ENCODE results near the gene KRTAP3-3.

KRTAP3-3 gene

DNA sequence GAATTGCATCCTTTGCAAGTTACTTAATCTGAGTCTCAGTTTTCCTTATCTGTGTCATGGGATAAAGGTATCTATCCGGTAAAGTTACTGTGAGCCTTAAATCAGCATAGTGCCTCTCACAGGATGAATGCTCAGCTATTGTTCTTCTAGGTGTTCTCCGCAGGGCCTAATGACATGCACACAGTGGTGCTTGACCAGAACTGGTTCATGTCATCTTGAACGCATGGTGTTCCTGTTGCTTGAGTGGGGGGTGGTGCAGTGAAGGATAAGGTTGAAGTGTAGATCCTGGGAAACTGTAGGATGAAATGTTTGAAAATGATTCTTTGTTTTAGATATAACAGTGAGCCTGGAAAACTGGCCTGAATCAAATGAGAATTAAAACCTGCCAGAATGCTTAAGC is 13.8 kb downstream of the KRTAP3-3 start:
- Histone ChIP-seq H3K36me3 (ENCODE audit: insufficient read depth, low read length) (no peaks in the 10 kb centered on the region), H3K4me2 (ENCODE audit: low read depth, low read length, poor library complexity, severe bottlenecking) (no peak overlapping the region), H3K4me3 (ENCODE audit: low read length, poor library complexity, severe bottlenecking) (no peak overlapping the region), H3K27me3 (ENCODE audit: insufficient read depth, low read length, poor library complexity, severe bottlenecking) (peaks cover 19% of the 10 kb centered on the region), H4K20me1 (ENCODE audit: insufficient read depth, low read length, poor library complexity, severe bottlenecking) (no peaks in the 10 kb centered on the region), H3K9ac (ENCODE audit: low read depth, low read length, poor library complexity, severe bottlenecking) (no peak overlapping the region), H3K9me3 (ENCODE audit: insufficient read depth, low read depth, low read length) (no peaks in the 10 kb centered on the region), H3K79me2 (ENCODE audit: insufficient read depth, low read length) (no peaks in the 10 kb centered on the region), H3K4me1 (ENCODE audit: insufficient read depth, low read length, poor library complexity, severe bottlenecking) (no peaks in the 10 kb centered on the region), H3K9me2 (replicated peaks; ENCODE audit: low read depth, low read length) (no peaks in the 10 kb centered on the region), H3F3A (ENCODE audit: low read depth) (no peaks in the 10 kb centered on the region), H2AFZ (ENCODE audit: low read length) (no peak overlapping the region)
- TF ChIP-seq, protein P1, sequence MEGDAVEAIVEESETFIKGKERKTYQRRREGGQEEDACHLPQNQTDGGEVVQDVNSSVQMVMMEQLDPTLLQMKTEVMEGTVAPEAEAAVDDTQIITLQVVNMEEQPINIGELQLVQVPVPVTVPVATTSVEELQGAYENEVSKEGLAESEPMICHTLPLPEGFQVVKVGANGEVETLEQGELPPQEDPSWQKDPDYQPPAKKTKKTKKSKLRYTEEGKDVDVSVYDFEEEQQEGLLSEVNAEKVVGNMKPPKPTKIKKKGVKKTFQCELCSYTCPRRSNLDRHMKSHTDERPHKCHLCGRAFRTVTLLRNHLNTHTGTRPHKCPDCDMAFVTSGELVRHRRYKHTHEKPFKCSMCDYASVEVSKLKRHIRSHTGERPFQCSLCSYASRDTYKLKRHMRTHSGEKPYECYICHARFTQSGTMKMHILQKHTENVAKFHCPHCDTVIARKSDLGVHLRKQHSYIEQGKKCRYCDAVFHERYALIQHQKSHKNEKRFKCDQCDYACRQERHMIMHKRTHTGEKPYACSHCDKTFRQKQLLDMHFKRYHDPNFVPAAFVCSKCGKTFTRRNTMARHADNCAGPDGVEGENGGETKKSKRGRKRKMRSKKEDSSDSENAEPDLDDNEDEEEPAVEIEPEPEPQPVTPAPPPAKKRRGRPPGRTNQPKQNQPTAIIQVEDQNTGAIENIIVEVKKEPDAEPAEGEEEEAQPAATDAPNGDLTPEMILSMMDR (conservative IDR thresholded peaks at IDR 0.05; ENCODE audit: low read length) = no peak
- no peak for TF ChIP-seq EZH2phosphoT487 (IDR thresholded peaks at IDR 0.05; ENCODE audit: borderline replicate concordance)

DNA sequence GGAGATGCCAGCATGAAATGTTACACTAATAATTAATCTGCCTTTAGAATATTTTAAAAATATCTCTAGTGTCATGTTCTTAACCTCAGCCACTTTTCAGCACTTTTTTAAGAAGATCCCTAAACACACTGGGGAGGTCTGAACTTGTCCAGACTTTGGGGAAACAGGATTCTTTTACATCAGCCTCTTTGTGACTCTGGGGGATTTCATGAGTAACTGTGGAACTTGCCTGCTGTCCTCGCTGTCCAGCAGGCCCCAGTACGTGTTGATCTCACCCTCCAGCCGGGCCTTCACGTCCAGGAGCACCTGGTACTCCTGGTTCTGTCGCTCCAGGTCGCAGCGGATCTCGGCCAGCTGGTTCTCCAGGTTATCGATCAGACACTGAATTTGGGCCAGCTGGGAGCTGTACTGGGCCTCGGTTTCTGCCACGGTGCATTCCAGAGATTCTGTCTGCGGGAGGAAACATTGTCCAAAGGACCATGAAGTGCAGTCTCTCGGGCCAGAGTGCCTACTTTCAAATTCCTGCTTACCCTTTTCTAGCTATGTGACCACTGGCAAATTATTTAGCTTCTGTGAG is 15.3 kb downstream of the KRTAP3-3 start:
- no peak for TF ChIP-seq EZH2phosphoT487 (IDR thresholded peaks at IDR 0.05; ENCODE audit: borderline replicate concordance)
- TF ChIP-seq, protein P1 (conservative IDR thresholded peaks at IDR 0.05; ENCODE audit: low read length) = no peak

DNA sequence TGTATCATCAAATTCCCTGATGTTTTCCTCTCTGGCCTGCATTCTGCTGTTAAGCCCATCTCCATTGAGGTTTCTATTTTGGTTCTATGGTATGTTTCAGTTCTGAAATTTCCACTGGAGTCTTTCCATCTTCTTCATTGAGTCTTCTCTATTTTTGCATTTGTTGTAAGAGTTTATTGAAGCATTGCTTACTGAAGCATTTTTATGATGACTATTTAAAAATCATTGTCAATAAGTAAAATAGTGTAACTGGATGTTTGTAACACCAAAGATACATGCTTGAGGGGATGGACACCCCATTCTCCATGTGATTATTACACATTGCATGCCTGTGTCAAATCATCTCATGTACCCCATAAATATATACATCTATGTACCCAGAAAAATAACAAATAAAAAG is 18.4 kb downstream of the KRTAP3-3 start:
- Histone ChIP-seq H3K9me3 (ENCODE audit: insufficient read depth, low read depth, low read length) (no peaks in the 10 kb centered on the region), H3K4me3 (ENCODE audit: low read length, poor library complexity, severe bottlenecking) (no peak overlapping the region), H3K9ac (ENCODE audit: low read depth, low read length, poor library complexity, severe bottlenecking) (no peak overlapping the region), H3K4me1 (ENCODE audit: insufficient read depth, low read length, poor library complexity, severe bottlenecking) (no peaks in the 10 kb centered on the region), H3K27me3 (ENCODE audit: insufficient read depth, low read length, poor library complexity, severe bottlenecking) (peaks cover 7% of the 10 kb centered on the region), H2AFZ (ENCODE audit: low read length) (no peak overlapping the region), H3F3A (ENCODE audit: low read depth) (no peaks in the 10 kb centered on the region), H3K9me2 (replicated peaks; ENCODE audit: low read depth, low read length) (no peaks in the 10 kb centered on the region), H3K4me2 (ENCODE audit: low read depth, low read length, poor library complexity, severe bottlenecking) (no peak overlapping the region), H4K20me1 (ENCODE audit: insufficient read depth, low read length, poor library complexity, severe bottlenecking) (no peaks in the 10 kb centered on the region), H3K79me2 (ENCODE audit: insufficient read depth, low read length) (no peaks in the 10 kb centered on the region), H3K36me3 (ENCODE audit: insufficient read depth, low read length) (no peaks in the 10 kb centered on the region)
- TF ChIP-seq, protein P1 (conservative IDR thresholded peaks at IDR 0.05; ENCODE audit: low read length) = no peak
- TF ChIP-seq EZH2phosphoT487 (IDR thresholded peaks at IDR 0.05; ENCODE audit: borderline replicate concordance) = no peak

More for the DNA sequence above, 15.3 kb downstream of the KRTAP3-3 start:
- Histone ChIP-seq H3K36me3 (ENCODE audit: insufficient read depth, low read length) (no peaks in the 10 kb centered on the region), H3K79me2 (ENCODE audit: insufficient read depth, low read length) (no peaks in the 10 kb centered on the region), H3K4me1 (ENCODE audit: insufficient read depth, low read length, poor library complexity, severe bottlenecking) (no peaks in the 10 kb centered on the region), H3K4me2 (ENCODE audit: low read depth, low read length, poor library complexity, severe bottlenecking) (no peak overlapping the region), H3K27me3 (ENCODE audit: insufficient read depth, low read length, poor library complexity, severe bottlenecking) (peaks cover 12% of the 10 kb centered on the region), H3K4me3 (ENCODE audit: low read length, poor library complexity, severe bottlenecking) (no peak overlapping the region), H2AFZ (ENCODE audit: low read length) (no peak overlapping the region), H4K20me1 (ENCODE audit: insufficient read depth, low read length, poor library complexity, severe bottlenecking) (no peaks in the 10 kb centered on the region), H3K9ac (ENCODE audit: low read depth, low read length, poor library complexity, severe bottlenecking) (no peak overlapping the region), H3F3A (ENCODE audit: low read depth) (no peaks in the 10 kb centered on the region), H3K9me3 (ENCODE audit: insufficient read depth, low read depth, low read length) (no peaks in the 10 kb centered on the region), H3K9me2 (replicated peaks; ENCODE audit: low read depth, low read length) (no peaks in the 10 kb centered on the region)

Measured in Loucy (cell line).